GM20431 (cell line): ENCODE data around the gene CIITA.
"Not testable (repeated sequence)": the region's sequence is repeated elsewhere in the genome, so short reads cannot be mapped to it uniquely, and the experiment has no call there.

Source experiments
- in situ Hi-C: fragments of 300-500 bp; cut with MseI, MboI; formaldehyde crosslinking; loops from one replicate; pipeline ENCODE4 v1.15.0; 2020; ENCODE audit warnings: low sequenced_read_pairs; ENCODE audit not compliant: unreplicated experiment

CIITA gene

GRCh38 chr16:10931977-10932632, 55.1 kb downstream of the CIITA start:
- in situ Hi-C loops, result no loop called here

- in situ Hi-C loops, result no loop called here
Observed at GRCh38 chr16:10932959-10933710, 56.1 kb downstream of the CIITA start.

- in situ Hi-C loops, result no loop called here
Observed at GRCh38 chr16:10933865-10934264, 56.9 kb downstream of the CIITA start.

- in situ Hi-C loops, result no loop called here
Observed at GRCh38 chr16:10934325-10935107, 57.5 kb downstream of the CIITA start.

- in situ Hi-C loops, result no loop called here
Observed at GRCh38 chr16:10935226-10935915, 58.4 kb downstream of the CIITA start.

- in situ Hi-C loops, result no loop called here
Observed at GRCh38 chr16:10936272-10936984, 59.4 kb downstream of the CIITA start.

- in situ Hi-C loops, result no loop called here
Observed at GRCh38 chr16:10937068-10937859, 60.3 kb downstream of the CIITA start.

- in situ Hi-C loops, result no loop called here
Observed at GRCh38 chr16:10938321-10938720, 61.3 kb downstream of the CIITA start.

GRCh38 chr16:10938796-10939648, 62.0 kb downstream of the CIITA start:
- in situ Hi-C loops, result no loop called here

GRCh38 chr16:10939649-10940234, 62.7 kb downstream of the CIITA start:
- in situ Hi-C loops, result no loop called here

GRCh38 chr16:10940501-10941079, 63.6 kb downstream of the CIITA start:
- in situ Hi-C loops, result no loop called here

- in situ Hi-C loops, result no loop called here
Observed at GRCh38 chr16:10941127-10941933, 64.3 kb downstream of the CIITA start.

GRCh38 chr16:10941935-10942351, 64.9 kb downstream of the CIITA start:
- in situ Hi-C loops, result not testable (repeated sequence)

GRCh38 chr16:10942352-10943063, 65.5 kb downstream of the CIITA start, which contains the start of gene DEXI:
Gene DEXI (minus strand): TSS chr16:10942468. CDS start chr16:10942005, 463 bp downstream.
- in situ Hi-C loops, result no loop called here

- in situ Hi-C loops, result no loop called here
Observed at GRCh38 chr16:10943064-10943353, 66.0 kb downstream of the CIITA start.
